GM21717 (cell line): ENCODE results near the gene CDC42BPG.
"Not testable (repeated sequence)": the region's sequence is repeated elsewhere in the genome, so short reads cannot be mapped to it uniquely, and the experiment has no call there.

Experiments used
- ATAC-seq: cut with Tn5 transposase; IDR thresholded peaks from one replicate; pipeline ENCODE4 v1.9.1; 2021; ENCODE audit warnings: mild to moderate bottlenecking, moderate library complexity; ENCODE audit not compliant: unreplicated experiment

Gene CDC42BPG

GRCh38 chr11:64849598-64850356 lies 5.3 kb upstream of the CDC42BPG start:
- no peak for ATAC-seq

DNA sequence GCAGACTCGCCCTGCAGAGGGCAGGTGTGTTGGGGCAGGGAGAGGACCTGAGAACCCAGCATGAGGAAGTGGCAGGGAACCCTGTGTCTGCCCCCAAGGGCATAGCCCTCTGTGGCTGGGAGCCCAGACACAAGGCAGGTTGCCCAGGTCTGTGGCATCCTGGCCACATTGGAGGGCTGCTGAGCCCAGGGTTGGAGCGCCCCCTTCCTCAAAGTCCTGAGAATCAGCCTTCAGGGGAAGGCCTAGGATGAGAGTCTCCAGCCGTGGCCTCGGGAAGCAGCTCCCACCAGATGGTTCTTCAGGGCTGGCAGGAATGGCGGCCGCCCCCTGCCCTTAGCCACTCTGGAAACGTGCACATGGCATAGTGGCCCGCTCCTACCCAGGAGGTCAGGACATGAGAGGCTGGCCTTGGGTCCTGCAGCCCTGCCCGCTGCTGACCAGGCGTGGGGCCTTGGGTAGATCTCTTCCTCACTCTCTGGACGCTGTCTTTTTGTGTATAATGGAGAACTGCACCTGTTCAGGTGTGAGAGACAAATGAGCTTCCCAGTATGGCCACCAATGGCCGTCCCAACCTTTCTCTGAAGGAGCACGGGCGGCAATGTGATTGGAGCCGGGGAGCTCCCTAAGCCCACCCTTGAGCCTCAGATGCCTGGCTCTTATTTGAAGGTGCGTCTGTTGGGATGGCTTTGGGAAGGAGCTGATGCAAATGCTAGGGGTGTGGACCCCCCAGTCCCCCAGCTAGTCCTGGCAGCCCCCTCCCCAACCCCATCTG lies 4.6 kb upstream of the CDC42BPG start:
- ATAC-seq, result no peak

GRCh38 chr11:64848214-64848825 lies 3.9 kb upstream of the CDC42BPG start:
- ATAC-seq, result no peak

DNA sequence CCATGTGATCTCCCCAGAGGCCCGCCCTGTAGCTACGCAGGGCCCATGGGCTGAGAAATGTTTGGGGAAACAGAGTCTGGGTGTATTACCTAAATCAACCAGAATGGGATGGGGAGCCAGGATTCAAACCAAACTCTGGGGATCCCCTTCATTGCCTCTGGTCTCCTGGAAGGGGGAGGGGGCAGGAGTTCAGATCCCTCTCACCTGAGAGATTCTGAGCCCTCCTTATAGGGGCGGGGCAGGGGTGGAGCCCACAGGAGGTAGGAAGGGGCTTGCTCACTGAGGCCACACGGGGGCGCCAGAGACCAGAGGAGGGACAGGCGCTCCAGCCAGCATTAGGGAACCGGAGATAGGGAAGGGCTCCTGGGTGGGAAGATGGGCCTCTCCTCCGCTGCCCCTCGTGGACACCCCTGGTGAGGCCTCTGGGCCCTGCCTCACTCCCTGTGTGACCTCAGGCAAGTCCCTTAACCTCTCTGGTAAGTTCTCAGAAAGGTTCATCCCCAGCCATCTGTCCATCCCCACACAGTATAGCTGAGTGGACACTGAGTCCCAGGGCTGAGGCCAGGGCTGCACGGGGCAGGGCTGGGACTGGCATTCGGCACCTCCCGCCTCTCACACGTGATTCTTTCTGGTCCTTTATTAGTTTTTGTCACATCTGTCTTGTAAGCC lies 2.7 kb upstream of the CDC42BPG start:
- no peak for ATAC-seq

DNA sequence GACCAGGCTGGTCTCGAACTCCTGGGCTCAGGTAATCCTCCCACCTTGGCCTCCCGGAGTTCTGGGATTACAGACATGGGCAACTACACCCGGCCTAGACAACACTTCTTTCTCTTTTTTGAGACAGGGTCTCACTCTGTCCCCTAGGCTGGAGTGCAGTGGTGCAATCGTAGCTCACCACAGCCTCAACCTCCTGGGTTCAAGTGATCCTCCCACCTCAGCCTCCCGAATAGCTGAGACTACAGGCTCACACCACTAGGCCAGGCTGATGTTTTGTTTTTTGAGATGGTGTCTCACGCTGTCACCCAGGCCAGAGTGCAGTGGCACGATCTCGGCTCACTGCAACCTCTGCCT lies 1.3 kb upstream of the CDC42BPG start:
- ATAC-seq, result not testable (repeated sequence)

DNA sequence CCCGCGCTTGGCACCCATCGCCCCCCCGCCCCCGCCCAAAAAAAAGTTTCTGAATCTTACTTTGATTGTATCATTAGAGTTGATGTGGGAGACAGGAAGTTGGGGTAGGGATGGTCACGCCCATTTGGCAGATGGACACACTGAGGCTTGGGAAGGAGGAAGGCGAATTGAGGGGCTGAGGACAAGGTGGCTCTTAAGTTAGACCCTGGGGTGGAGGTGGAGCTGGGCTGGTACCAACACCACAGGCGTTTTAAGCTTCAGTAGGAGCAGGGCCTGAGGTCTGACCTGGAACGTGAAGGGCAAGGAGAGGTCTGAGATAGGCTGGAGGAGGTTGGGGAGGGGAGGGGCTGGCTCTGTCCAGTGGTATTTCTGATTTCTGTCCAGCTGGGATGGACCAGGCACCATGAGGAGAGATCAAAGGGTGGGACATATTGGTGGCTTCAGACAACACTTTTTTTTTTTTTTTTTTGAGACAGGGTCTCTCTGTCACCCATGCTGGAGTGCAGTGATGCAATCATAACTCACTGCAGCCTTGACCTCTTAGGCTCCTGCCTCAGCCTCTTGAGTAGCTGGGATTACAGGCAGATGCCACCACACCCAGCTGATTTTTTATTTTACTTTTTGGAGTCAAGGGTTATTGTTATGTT lies 799 bp upstream of the CDC42BPG start:
- ATAC-seq, result no peak

DNA sequence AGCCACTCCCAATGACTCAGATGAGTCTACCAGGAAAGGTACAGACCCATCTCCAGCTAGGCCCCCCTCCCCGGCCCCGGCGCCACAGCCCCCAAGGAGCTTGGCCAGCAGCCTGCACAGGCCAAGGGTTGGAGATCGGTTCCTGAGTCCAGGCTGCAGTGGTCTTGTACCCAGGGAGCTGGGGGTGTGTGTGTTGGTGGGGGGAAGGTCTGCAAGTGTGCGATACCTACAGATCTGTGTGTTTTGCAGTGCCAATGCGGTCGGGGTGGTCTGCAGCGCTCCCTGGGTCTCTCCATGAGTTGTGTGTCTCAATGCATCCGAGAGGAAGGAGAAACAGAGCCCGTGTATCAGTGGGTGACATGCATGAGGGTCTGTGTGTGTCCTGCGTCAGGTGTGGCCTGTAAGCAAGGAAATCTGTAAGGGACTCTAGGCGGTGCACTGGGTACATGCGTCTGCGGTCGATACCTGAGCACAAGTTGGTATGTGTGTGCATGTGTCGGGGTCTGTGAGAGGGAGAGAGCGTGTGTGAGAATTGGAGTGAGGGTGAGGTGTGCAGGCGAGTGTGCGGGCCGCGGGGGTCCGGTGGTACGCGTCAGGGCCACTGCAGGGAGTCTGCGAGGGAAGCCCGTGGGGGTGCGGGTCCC lies 645 bp downstream of the CDC42BPG start:
- no peak for ATAC-seq

- no peak for ATAC-seq
Measured at GRCh38 chr11:64842851-64843685, 1.4 kb downstream of the CDC42BPG start.

- no peak for ATAC-seq
Measured at GRCh38 chr11:64842366-64842759, 2.1 kb downstream of the CDC42BPG start.

DNA sequence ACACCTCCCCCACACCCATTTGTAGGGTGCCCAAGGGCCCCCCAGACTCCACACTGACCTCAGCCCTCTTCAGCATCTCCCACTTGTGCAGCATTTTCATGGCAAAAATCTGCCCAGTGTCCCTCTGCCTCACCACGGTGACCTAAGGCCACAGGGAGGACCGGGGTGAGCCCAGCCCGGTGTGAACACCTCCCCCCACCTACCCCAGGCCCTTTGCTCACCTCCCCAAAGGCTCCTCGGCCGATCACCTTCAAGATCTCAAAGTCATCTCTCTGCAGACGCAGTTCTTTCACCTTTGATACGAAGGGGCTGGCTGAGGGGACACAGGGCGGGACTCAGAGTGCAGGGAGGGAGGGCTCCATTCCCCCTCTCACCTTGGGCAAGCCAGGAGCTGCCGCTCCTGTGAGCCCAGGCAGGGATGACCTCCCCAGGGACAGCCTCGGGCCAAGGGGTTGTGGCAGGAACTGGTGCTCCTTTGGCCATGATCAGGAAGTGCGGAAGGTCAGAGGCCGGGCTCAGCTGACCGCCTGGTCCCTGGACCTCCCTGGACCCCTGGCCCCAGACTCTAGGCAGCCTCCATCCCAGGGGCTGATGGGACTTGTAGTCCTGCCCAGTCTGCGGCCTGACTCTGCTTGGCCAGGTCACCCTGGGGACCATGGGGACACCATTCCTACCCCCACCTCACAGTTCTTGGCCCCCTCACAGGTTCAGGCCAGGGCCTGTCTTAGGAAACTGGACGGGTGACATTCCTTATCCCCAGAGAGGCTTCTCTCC lies 2.7 kb downstream of the CDC42BPG start:
- ATAC-seq, result no peak

- ATAC-seq, result no peak
Measured at GRCh38 chr11:64839887-64840782, 4.3 kb downstream of the CDC42BPG start.

GRCh38 chr11:64839335-64839734 lies 5.1 kb downstream of the CDC42BPG start:
- no peak for ATAC-seq

GRCh38 chr11:64838600-64839334 lies 5.7 kb downstream of the CDC42BPG start:
- no peak for ATAC-seq

GRCh38 chr11:64837887-64838351 lies 6.5 kb downstream of the CDC42BPG start:
- no peak for ATAC-seq

GRCh38 chr11:64836448-64837072 lies 7.9 kb downstream of the CDC42BPG start:
- no peak for ATAC-seq

- no peak for ATAC-seq
Measured at GRCh38 chr11:64835616-64836447, 8.6 kb downstream of the CDC42BPG start.
